Skin epidermis (tissue), 12 donors: ENCODE data around the gene FCMR.

ENCODE experiments used
- H3K27ac ChIP-seq, 21 experiments: fragments of 200-600 bp; sonication (generic) in 11 of 21; one replicate each; pipeline ENCODE4 v1.5.0; 2020; ENCODE audit warnings: mild to moderate bottlenecking in 3 of 21, inconsistent platforms in 2 of 21, moderate library complexity in 2 of 21
- H3K4me3 ChIP-seq, 7 experiments: fragments of 200-600 bp; sonication (generic) in 2 of 7; one replicate each; pipeline ENCODE4 v1.5.0; 2020; ENCODE audit warnings: inconsistent platforms in 2 of 7, mild to moderate bottlenecking in 2 of 7, moderate library complexity in 1 of 7

The FCMR gene

DNA sequence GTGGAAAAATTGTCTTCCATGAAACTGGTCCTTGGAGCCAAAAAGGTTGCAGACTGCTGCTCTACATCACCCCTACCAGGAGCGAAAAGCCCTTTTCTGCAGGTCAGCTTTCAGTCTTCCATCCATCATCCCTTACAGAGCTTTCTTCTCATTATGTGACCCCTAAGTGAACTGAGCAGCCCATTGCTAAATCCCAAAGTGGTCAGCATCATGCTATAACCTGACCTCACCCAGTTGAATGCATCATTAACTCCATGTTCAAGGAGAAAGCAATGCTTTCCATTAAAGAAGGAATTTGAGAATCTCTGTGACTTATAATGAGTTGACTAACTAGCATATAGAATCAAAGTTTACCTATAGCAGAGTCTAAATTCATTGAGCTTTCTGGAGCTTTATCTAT is 34.9 kb downstream of the FCMR start:
- H3K27ac ChIP-seq: no peak overlapping the region
- no peak overlapping the region for H3K4me3 ChIP-seq

DNA sequence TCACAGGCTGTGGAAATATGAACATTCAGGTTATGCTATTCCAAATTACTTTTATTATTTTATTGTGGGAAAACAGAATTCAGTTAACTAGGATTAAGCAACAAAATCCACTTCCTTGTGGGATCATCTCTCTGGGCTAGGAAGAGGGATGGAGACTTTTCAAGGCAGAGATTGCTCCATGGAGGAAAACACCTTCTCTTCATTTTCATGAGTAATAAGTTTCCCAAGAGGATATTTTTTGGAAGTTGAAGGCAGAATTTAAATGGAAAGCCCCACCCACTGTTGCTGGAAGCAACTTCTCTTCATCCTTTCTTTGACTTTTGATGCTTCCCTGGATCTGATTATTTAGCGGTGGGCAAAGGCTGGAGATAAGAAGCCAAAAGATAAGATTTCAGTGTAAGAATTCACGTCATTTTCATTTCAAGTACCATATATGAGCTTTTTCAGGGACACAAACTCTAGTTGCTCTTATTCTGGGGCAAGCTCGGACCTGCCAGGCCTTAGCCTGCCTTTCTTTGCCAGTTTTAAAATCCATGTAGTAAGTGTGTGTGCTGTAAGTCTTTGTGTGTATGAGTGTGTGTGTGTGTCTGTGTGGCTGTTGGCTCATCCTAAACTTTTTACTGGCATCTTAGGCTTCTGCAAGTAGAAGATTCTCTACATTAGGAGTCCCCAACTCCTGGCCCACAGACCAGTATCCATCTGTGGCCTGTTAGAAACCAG is 36.2 kb downstream of the FCMR start:
- H3K27ac ChIP-seq: peak overlapping the region in 4 of 21 experiments; percentile 8 to 59 (median 22)

DNA sequence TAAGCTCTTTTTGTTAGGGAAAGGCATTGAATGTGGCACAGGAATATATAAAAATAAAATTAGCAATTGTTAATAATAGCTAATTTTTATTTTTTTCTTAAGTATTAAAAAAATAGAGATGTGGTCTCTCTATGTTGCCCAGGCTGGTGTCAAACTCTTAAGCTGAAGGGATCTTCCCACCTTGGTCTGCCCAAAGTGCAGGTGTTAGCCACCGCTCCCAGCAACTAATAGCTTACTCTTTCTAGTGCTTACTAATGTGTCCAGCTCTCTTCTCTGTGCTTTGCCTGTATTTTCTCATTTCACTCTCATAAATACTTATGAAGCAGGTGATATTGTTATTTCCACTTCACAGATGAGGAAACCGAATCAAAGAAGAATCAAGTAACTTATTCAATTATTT is 37.9 kb downstream of the FCMR start:
- H3K27ac ChIP-seq: no peak overlapping the region
- no peak overlapping the region for H3K4me3 ChIP-seq

More for the DNA sequence above, 36.2 kb downstream of the FCMR start:
- H3K4me3 ChIP-seq: no peak overlapping the region

DNA sequence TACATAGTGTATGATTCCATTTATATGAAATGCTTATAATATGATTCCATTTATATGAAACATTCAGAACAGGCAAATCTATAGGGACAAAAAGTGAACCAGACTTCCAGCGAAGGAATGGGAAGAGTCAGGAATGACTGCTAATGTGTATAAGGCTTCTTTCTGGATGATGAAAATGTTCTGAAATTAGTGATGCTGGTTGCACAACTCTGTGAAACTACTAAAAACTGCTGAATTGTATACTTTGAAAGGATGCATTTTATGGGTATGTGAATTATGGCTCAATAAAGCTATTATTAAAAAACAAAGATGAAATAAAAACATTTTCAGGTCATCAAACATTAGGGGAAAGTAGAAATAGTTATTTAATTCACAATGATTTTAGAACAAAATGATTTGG is 38.6 kb downstream of the FCMR start:
- Histone ChIP-seq H3K4me3 (no peak overlapping the region), H3K27ac (no peak overlapping the region)

DNA sequence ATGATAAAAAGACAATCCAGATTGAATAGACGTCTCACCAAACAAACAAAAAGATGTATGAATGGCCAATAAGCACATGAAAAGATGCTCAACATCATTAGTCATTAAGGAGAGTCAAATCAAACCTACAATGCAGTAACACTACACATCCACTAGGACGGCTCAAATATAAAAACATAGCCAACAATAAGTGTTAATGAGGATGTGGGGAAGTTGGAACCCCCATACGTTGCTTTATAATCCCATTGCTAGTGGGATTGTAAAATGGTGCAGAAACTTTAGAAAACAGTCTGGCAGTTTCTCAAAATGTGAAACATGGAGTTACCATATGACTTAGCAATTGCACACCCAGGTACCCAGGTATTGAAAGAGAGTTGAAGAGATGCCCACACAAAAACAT is 39.2 kb downstream of the FCMR start:
- Histone ChIP-seq H3K27ac (no peak overlapping the region), H3K4me3 (no peak overlapping the region)

DNA sequence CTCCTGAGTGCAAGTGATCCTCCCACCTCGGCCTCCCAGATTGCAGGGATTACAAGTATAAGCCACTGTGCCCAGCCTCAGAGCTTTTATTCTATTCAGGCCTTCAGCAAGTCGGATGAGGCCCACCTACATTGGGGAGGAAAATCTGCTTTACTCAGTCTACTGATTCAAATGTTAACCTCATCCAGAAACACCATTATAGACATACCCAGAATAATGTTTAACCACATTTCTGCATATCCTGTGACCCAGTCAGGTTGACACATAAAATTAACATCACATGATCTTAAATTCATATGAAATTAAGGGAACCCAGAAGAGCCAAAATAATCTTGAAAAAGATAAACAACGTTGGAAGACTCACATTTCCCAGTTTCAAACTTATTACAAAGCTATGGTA is 41.4 kb downstream of the FCMR start:
- H3K27ac ChIP-seq: no peak overlapping the region
- no peak overlapping the region for H3K4me3 ChIP-seq

DNA sequence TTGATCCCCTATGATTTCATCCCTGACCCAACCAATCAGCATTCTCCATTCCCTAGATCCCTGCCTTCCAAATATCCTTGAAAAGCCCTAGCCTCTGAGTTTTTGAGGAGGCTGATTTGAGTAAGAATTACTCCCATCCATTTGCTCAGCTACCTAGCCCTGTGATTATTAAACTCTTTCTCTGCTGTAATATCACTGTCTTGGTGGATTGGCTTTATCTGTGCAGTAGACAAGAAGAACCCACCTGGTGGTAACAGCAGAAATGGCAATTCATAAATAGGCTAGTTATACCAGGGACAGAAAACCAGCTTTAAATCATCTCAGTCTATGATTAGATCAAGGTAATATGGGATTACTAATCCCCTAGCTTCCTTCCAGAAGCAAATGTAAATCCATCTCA is 43.3 kb downstream of the FCMR start:
- no peak overlapping the region for H3K27ac ChIP-seq
- H3K4me3 ChIP-seq: no peak overlapping the region

DNA sequence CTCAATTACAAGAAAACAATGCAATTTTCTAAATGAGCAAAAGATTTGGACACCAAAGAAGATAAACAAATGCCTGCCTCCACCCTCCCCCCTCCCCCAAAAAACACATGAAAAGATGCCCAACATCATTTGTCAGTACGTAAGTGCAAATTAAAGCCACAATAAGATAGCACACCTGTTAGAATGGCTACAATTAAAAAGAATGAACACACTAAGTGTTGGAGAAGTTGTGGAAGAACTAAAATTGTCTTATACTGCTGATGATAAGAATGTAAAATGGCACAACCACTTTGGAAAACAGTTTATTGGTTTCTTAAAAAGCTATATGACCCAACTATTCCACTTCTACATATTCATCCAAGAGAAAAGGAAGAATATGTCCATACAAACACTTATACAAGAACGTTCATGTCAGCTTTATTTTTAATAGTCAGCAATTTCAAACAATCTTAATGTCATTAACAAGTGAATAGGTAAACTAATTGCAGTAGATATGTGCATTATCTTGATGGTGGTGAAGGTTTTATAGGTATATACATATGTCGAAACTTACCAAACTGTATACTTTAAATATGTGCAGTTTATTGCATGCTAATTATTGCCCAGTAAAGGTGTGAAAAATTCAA is 45.9 kb downstream of the FCMR start:
- no peak overlapping the region for H3K27ac ChIP-seq
- no peak overlapping the region for H3K4me3 ChIP-seq

DNA sequence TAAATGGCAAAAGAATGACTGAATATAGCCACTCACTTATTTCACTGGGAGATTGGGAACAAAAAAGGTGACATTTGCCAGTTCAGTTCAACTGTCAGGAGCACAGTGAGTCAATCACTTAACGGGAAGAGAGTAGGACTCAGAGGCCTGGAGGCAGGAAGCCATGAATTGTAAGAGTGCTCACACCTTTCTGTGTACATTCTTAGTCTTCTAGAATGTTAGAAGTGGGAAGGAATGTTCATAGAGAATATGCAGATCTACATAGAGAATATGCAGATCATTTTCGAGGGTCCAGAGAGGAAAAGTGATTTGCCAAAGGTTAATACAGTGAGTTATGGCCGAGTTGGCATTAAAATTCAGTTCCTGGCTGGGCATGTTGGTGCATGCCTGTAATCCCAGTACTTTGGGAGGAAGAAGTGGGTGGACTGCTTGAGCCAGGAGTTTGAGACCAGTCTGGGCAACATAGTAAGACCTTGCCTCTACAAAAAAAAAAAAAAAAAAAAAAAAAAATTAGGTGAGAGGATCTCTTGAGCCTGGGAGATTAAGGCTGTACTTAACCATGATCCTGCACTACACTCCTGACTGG is 48.0 kb downstream of the FCMR start:
- Histone ChIP-seq H3K27ac (no peak overlapping the region), H3K4me3 (no peak overlapping the region)

DNA sequence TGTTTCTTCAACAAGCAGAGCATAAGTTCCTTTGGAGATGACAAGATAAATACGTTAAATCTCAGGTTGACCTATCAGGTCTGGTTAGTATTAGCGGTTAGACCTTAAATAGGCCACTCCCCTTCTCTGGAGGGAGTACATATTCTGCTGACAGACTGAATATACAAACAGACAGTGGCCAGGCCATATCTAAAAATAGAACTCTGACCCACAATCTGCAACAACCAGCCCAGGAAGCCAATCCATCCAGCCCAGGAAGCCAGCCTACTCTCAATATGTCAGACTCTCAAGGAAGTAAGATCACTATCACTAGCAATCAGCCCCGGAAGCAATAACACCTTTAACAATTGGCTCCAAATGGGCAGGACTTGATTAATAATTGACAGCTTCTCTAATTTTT is 49.6 kb downstream of the FCMR start:
- Histone ChIP-seq H3K4me3 (no peak overlapping the region), H3K27ac (no peak overlapping the region)

DNA sequence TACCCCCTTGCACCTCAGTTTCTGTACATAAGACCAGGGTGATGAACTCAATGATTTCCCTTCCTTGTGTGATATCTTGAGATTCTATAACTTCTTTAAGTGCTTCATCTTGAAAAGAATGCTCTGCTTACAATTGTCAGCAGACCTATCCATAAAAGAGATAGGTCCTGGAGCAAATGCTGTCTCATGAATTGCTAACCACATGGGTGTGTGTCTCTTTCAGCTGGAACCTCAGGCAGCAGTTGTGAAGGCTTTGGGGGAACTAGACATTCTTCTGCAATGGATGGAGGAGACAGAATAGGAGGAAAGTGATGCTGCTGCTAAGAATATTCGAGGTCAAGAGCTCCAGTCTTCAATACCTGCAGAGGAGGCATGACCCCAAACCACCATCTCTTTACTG is 53.5 kb downstream of the FCMR start:
- H3K4me3 ChIP-seq: no peak overlapping the region
- H3K27ac ChIP-seq: no peak overlapping the region

DNA sequence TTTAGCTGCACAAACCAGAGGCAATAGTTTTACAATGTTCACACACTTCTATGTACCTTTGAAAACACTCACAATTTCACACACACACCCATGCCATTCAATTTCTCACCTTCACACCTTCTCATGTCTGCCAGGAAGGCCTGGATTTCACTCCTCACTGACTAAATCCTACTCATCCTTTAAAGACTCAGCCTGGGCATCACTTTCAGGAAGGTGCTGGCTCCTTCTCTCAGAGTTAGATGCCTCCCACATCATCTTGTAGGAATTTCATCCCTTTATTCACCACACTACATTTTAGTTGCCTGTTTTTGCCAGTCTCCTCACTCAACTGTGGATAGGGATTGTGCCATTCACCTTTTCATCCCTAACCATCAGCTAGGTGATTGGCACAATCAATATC is 54.0 kb downstream of the FCMR start:
- no peak overlapping the region for H3K27ac ChIP-seq
- H3K4me3 ChIP-seq: peak overlapping the region in 1 of 7 experiments; percentile 2

DNA sequence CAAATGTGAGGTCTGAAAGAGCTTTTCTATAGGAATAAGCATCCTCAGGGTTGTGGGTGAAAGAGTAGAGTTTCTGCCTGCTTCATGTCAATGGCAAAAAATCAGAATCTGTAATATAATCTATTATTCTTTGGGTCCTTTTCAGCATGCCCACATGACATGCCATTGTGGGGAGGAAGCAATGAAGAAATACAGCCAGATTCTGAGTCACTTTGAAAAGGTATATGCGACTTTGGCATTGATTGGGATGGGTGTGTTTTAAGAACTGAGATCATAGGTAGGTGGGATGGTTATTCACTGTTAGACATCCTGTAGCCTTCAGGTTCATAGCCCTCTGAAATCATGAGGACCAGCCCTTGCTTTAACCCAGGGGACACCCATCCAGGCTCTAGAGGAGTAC is 54.5 kb downstream of the FCMR start:
- peak overlapping the region in 1 of 7 experiments; percentile 2 for H3K4me3 ChIP-seq
- peak overlapping the region in 1 of 21 experiments; percentile 86 for H3K27ac ChIP-seq

DNA sequence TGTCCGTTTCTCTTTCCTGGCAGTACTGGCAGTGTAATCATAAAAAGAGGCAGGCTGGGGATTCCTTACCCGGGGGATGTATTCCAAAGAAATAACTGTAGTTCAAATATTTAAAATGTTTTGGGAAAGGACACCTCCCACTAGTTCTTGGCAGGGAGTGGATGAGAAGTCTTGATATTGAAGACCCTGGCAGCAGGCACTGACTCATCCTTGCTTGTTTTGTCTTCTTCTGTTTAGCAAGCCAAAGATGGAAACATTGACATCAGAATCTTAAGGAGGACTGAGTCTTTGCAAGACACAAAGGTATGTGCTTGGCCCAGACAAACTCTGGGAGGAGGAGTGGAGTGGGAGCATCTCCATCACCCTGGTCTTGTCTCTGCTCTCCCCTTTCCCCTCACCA is 55.7 kb downstream of the FCMR start:
- Histone ChIP-seq H3K27ac (peak overlapping the region in 6 of 21 experiments; percentile 10 to 86 (median 27)), H3K4me3 (peak overlapping the region in 1 of 7 experiments; percentile 7)

DNA sequence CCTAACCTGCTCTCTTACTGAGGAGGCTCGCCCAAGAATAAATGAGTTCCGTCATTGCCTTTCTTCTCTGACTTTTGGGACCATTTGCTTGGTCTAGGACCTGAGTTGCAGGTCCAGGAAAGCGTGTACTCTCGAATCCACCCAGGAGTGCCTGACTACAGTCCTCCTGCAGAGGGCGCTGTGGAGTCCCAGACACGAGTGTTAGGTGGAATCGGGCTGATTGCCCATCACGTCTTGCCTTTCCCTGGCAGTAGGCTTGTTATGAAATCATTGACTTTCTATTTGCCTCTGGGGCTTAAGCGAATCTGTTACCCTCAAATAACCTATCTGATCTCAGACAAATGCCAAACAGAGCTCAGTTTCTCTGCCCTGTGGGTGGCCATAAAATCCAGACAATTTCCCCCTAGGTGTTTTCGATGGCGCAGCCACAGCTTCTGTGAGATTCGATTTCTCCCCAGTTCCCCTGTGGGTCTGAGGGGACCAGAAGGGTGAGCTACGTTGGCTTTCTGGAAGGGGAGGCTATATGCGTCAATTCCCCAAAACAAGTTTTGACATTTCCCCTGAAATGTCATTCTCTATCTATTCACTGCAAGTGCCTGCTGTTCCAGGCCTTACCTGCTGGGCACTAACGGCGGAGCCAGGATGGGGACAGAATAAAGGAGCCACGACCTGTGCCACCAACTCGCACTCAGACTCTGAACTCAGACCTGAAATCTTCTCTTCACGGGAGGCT is 56.6 kb downstream of the FCMR start, which contains the start of gene IL20:
IL20 (plus strand) TSS at position 685 of the 733 bp plus-strand sequence. CDS start 230 bp downstream, outside the sequence.
- H3K4me3 ChIP-seq: peak within 1 kb of the TSS in 1 of 7 experiments; percentile 8
- peak within 1 kb of the TSS in 8 of 21 experiments; percentile 10 to 86 (median 37) for H3K27ac ChIP-seq

DNA sequence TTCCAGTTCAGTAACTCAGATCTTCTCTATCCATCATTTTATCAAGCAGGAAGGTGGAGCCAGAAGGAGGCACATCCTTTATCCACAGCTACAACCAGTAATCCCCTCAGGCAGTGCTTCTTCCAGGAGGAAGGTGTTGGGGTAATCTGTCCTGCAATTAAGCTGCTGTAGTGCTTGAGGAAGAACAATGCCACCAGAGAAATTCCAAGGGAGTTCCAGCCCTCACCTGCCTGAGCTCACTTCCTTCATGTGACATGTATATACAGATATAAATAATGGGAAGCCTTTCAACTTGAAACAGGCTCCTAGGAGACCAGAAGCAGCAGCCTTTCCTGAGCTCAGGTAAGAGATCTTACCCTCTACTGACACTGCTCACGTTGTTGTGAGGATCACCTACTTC is 58.5 kb downstream of the FCMR start:
- Histone ChIP-seq H3K27ac (no peak overlapping the region), H3K4me3 (no peak overlapping the region)

DNA sequence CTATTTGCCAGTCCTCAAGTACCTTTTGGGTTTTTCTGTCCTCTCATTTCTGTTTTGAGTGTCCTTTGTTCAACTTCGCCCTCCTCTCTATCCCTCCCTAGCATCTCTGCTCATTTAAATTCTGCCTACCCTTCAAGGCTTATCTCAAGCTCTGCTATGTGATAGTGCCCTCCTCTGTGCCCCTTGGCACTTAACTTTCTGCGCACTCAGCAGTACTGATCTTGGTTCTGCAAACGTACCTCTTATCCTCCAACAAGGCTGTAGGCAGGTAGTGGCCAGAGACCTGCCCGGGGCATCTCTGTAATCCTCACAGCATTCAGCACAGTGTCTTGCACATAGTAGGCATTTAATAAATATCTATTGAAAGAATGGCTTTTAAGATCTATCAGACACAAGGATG is 61.6 kb downstream of the FCMR start:
- H3K27ac ChIP-seq: no peak overlapping the region
- no peak overlapping the region for H3K4me3 ChIP-seq

DNA sequence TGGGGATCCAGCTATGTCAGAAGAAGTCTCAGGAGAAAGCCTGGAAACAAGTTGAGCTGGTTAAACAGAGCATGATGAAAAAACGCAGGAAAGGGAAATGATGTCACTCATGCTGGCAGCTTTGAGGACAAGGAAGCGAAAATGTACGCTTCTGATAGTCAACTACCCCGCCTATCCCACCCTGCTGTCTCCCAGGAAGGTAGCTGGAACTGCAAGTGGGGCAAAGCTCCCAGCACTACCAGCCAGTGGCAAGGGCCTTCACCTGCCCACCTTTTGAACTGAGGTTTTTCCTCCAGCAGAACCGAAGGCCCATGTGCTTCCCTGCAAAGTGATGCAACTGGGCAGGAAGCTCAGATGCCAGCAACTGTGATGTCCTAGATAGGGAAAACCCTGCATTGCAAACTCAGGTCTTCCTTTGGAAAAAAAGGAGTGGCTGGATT is 62.6 kb downstream of the FCMR start:
- Histone ChIP-seq H3K4me3 (no peak overlapping the region), H3K27ac (peak overlapping the region in 3 of 21 experiments; percentile 10 to 58 (median 51))

DNA sequence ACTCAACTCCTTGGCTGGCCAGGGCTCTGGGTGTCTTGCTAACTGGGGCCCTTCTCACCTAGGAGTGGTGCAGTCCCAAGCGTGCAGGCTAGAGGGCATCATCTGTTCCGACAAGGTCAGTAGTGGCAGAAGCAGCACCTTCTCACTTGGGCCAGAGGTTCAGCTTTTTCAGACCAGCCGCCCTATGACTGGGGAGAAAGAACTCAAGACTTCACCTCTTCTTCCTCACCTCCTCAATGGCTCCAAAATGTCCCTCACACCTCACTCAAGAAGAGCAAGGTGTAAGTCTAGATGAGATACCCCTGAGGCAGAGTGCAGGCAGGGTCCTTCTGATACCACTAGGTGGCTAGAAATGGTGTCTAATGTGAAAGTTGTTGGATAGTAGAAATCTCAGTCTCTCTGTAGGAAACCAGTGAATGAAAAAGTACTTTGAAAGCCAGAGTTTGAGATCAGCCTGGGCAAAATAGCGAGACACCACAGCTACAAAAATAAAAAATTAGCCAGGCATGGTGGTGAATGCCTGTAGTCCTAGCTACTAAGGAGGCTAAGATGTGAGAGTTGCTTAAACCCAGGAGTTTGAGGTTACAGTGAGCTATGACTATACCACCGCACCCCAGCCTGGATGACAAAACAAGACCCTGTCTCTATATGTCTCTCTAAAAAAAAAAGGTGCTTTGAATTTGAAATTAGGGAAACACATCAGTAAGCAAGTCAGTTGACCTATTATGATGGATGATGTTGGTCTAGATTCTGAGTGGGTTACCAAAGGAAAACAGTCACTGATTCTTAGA is 64.9 kb downstream of the FCMR start:
- Histone ChIP-seq H3K4me3 (no peak overlapping the region), H3K27ac (no peak overlapping the region)

DNA sequence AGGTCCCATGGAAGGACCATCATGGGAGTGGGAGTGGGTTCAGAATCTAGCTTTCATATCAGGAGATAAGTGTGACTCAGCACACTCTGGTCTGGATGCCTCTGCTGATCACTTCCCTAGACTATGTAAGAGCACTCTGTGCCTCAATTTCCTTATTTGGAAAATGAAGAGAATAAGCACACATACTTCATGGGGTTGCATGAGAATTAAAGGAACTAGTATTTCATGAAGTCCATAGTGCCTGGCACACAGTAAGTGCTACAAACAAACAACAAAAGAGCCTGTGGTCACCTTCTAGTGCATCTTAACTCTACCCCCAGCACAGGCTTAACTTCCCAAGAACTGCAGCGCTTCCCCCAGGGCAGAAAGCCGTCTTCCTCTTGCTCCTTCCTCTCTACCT is 65.9 kb downstream of the FCMR start:
- no peak overlapping the region for H3K4me3 ChIP-seq

More for the DNA sequence above, 65.9 kb downstream of the FCMR start:
- no peak overlapping the region for H3K27ac ChIP-seq
